GM19452 (cell line): ENCODE measurements around the gene PSKH1.
"Not testable (repeated sequence)": the region's sequence is repeated elsewhere in the genome, so short reads cannot be mapped to it uniquely, and the experiment has no call there.

ENCODE experiments used
- ATAC-seq: cut with Tn5 transposase; IDR thresholded peaks from one replicate; pipeline ENCODE4 v1.9.1; 2021; ENCODE audit not compliant: unreplicated experiment

PSKH1 gene

GRCh38 chr16:67892899-67893742 is at the start of gene PSKH1:
Gene PSKH1, plus strand, starts transcription at chr16:67893254. Its CDS starts 15,496 bp downstream, at chr16:67908750.
- ATAC-seq = peak; percentile 84

- no peak for ATAC-seq
Measured at GRCh38 chr16:67843343-67843765, 49.7 kb upstream of the PSKH1 start.

GRCh38 chr16:67844497-67844896 is 48.6 kb upstream of the PSKH1 start:
- ATAC-seq = no peak

- no peak for ATAC-seq
Measured at GRCh38 chr16:67845291-67846062, 47.6 kb upstream of the PSKH1 start.

- no peak for ATAC-seq
Measured at GRCh38 chr16:67846063-67846319, 47.1 kb upstream of the PSKH1 start.

- ATAC-seq = peak; percentile 57
Measured at GRCh38 chr16:67846320-67847063, 46.6 kb upstream of the PSKH1 start, which contains the start of gene NUTF2. Gene NUTF2, plus strand, starts transcription at chr16:67846933. Its CDS starts 18,198 bp downstream, at chr16:67865131.

- ATAC-seq = peak; percentile 43
Measured at GRCh38 chr16:67847064-67847861, 45.8 kb upstream of the PSKH1 start, which contains the start of gene CENPT. Gene CENPT, minus strand, starts transcription at chr16:67847693. Its CDS starts 13,834 bp downstream, at chr16:67833859.

GRCh38 chr16:67848118-67848517 is 44.9 kb upstream of the PSKH1 start:
- ATAC-seq = no peak

GRCh38 chr16:67853670-67854069 is 39.4 kb upstream of the PSKH1 start:
- ATAC-seq = no peak

- no peak for ATAC-seq
Measured at GRCh38 chr16:67855789-67856188, 37.3 kb upstream of the PSKH1 start.

GRCh38 chr16:67856927-67857546 is 36.0 kb upstream of the PSKH1 start:
- ATAC-seq = no peak

- no peak for ATAC-seq
Measured at GRCh38 chr16:67857547-67858233, 35.4 kb upstream of the PSKH1 start.

GRCh38 chr16:67858500-67858899 is 34.6 kb upstream of the PSKH1 start:
- no peak for ATAC-seq

- no peak for ATAC-seq
Measured at GRCh38 chr16:67860589-67861398, 32.3 kb upstream of the PSKH1 start.

GRCh38 chr16:67861877-67862276 is 31.2 kb upstream of the PSKH1 start:
- no peak for ATAC-seq

- no peak for ATAC-seq
Measured at GRCh38 chr16:67862623-67863583, 30.2 kb upstream of the PSKH1 start.

GRCh38 chr16:67864044-67864443 is 29.0 kb upstream of the PSKH1 start:
- not testable (repeated sequence) for ATAC-seq

GRCh38 chr16:67864594-67864993 is 28.5 kb upstream of the PSKH1 start:
- no peak for ATAC-seq
